Right ventricle myocardium superior (tissue), 1 donor: ENCODE measurements around the gene CMTR1. TPM values are rescaled to one million over a fixed set of nuclear protein-coding genes. Genes with fewer than 3 reads are reported as not detected.
A peak's percentile ranks its signal among the peaks of the same experiment; 100 is the strongest.
"Not testable (repeated sequence)": the region's sequence is repeated elsewhere in the genome, so short reads cannot be mapped to it uniquely, and the experiment has no call there.

ENCODE experiments used
- ATAC-seq: fragments of 200-7000 bp; cut with Tn5 transposase; one replicate; pipeline ENCODE4 v1.9.1; 2020; ENCODE audit warnings: mild to moderate bottlenecking; ENCODE audit not compliant: poor library complexity
- DNase-seq: peaks from one replicate; pipeline ENCODE4 v3.0.0-alpha.2; 2020
- intact Hi-C: fragments of 100-400 bp; cut with DNase I; formaldehyde crosslinking; loops from one replicate; pipeline ENCODE4 v1.11.2; 2022
- total RNA-seq: library from RNA; stranded (reverse); fragmentation: NEBNext Ultra II Directional; extraction: Animal tissue kit (Norgen Biotek cat#: 25700); gene quantifications from one replicate; pipeline ENCODE4 v1.2.1, GENCODE V29; 2021
- donor health status: DM: no; HTN: yes; CAD: no; lungs with severe emphysema.

Gene CMTR1
- total RNA-seq, 1 donor from 2014 or later = 29.0 TPM

- intact Hi-C loops = no loop called here
- DNase-seq = no peak
These were observed 6.0 kb upstream of the CMTR1 start for GRCh38 chr6:37426945-37427510.

DNA sequence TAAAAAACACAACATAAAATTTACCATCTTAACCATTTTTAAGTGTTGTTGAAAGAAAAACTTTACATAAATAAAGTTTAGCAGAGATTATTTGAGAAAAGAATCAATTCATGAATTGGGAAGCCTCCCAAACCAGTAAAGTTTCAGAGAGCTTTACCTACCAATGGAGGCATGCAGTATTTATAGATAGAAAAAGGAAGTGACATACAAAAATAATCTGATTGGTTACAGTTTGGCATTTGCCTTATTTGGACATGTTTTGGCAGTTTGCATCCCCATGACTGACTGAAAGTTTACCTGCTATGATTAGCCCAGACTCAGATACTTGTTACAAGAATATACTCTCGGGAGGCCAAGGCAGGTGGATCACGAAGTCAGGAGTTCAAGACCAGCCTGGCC is 3.7 kb upstream of the CMTR1 start:
- intact Hi-C loops = no loop called here
- ATAC-seq (no peak), DNase-seq (no peak)

More at GRCh38 chr6:37426945-37427510, 6.0 kb upstream of the CMTR1 start:
- no peak for ATAC-seq

DNA sequence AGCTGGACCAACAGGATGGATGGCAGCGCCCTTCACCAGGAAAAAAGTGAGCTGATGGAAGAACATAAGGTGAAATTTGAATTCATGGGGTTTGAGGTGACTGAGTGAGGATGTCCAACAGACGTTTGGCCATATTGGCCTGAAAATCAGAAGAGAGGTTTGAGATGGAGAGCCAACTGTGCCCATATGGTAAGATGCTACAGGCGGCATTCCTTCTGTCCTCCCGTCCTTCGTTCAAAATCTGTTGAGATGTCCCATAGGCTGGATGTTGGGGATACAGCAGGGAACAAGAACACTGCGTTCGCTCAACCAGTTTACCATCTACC is 468 bp upstream of the CMTR1 start:
- ATAC-seq (peak; percentile 3), DNase-seq (no peak)
- intact Hi-C loops = no loop called here

DNA sequence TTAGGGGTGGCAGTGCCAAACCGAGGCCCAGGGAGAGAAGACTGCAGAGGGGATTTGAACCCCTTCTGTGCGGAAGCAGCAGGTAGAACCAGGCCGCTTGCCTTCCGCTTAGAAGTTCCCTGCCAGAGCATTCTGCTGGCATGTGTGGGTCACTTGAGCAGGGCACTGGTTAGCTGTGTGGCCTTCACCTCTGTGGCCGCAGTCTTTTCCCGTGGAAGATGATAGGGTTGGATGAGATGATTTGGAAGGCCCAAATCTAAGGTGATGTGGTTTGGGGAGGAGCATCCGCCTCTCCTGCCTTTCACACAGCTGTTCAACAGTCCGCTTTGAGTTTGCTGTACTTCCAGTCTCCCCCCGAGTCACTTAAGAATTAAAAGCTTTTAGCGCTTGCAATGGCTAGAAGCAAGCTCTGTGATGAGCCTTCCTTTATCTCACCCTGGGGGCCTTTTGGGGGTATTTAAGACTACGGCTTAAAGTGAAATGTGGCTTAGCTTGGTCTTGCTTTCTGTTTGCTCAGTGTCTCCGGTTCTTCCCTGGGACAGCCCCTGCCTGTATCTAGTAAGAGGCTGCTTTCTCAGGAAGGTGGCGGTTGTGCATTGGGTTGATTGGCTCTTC is 743 bp downstream of the CMTR1 start:
- DNase-seq (no peak), ATAC-seq (peak; percentile 40)
- intact Hi-C loops = no loop called here

GRCh38 chr6:37435373-37435772 is 2.4 kb downstream of the CMTR1 start:
- intact Hi-C loops = no loop called here
- ATAC-seq = no peak
- no peak for DNase-seq

GRCh38 chr6:37435816-37436215 is 2.8 kb downstream of the CMTR1 start:
- ATAC-seq = no peak
- no peak for DNase-seq
- intact Hi-C loops = no loop called here

DNA sequence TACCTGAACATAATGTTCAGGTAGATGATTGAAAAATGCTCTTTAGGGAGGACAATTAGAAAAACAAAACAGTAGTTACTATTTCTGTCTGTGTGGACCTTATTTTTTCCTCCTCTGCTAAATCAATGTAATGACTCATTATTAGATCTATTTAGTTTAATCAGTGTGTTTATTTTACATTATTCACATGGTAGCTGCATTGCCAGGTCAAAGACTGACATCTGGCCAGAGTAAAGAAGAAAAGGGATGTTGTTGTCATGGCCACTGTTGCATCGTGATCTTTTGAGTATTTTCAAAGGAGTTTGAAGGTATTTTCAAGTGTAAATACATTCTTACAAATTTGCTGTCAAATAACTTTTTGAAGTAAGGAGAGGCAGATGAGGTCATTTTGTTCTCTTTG is 5.9 kb downstream of the CMTR1 start:
- intact Hi-C loops = no loop called here
- ATAC-seq (no peak), DNase-seq (no peak)

GRCh38 chr6:37441651-37442050 is 8.6 kb downstream of the CMTR1 start:
- DNase-seq (no peak), ATAC-seq (no peak)
- intact Hi-C loops = no loop called here

DNA sequence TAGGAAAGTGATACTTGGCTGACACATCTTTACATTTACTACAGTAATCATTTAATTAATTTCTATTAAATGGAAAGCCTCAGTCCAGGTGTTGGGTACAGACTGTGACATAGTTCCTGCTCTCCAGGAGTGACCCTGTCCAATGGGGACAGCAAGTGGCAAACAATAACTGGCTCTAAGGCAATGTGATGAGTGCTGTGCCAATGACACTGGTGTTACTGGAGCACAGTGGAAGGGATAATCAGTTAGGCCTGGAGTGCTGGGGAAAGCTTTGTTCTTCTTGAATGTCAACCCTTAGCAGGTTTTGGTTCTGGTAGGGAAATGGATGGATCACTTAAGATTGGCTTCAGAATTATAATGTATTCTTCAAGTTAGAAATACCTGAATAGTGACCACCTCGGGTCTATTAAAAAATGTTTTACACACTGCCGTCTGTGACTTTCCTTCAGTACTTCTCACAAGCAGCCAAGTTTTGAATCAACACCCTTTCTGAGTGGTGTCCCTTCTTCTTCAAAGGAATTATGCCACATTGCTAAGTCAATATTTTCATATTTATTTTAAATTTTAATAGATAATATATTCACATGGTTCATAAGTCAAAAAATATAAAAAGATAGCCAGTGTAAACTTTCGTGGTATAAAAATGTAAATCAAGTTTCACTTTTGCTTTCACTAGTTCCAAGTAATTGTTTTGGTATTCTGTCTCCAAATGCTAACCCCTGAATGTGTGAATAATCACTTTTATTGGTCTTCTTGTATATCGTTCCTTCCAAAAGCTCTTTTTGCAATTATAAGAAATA is 9.6 kb downstream of the CMTR1 start:
- intact Hi-C loops = no loop called here
- ATAC-seq = peak; percentile 92
- DNase-seq = no peak

- DNase-seq = not testable (repeated sequence)
These were observed 10.2 kb downstream of the CMTR1 start for GRCh38 chr6:37443216-37443542.

GRCh38 chr6:37449984-37450383 is 17.0 kb downstream of the CMTR1 start:
- no peak for ATAC-seq
- intact Hi-C loops = no loop called here
- DNase-seq = no peak

More at GRCh38 chr6:37443216-37443542, 10.2 kb downstream of the CMTR1 start:
- ATAC-seq, intact Hi-C loops: not testable (repeated sequence)

DNA sequence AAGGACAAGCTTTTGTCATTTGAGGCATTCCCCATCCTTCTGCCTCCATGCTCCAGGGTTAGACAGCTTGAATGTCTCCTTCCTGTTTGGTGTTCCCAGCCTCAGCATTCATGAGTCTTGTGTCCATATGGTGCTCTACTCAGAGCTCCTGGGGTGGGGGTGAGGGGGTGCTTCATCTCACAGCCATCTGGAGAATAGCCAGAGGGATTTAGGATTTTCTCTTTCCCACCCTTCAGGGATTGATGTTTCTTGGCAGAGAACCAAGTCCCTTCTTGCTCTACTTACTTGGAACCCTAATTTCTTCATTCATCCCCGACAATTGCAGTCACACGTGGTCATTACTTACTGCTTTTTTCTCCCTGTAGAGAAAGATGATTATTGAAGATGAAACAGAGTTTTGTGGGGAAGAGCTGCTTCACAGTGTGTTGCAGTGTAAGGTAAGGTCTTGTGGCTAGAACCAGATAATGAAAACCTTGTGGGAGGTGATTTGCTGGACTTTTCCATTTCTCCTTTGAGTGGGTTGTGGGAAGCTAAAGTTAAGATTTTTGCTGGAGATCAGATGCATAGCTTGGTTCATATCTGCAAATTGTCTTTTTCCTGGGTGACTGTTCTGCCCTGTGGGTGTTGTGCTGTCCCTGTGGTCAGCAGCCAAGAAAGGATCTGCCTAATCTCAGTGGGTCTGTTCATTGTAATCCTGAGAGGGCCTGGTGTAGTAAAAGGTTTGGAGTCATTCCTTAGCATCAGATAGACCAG is 18.6 kb downstream of the CMTR1 start:
- DNase-seq = no peak
- intact Hi-C loops = no loop called here
- no peak for ATAC-seq

GRCh38 chr6:37452522-37452921 is 19.5 kb downstream of the CMTR1 start:
- ATAC-seq (no peak), DNase-seq (no peak)
- intact Hi-C loops = no loop called here

- intact Hi-C loops = no loop called here
- no peak for ATAC-seq
- no peak for DNase-seq
These were observed 21.6 kb downstream of the CMTR1 start for GRCh38 chr6:37454420-37455140.

DNA sequence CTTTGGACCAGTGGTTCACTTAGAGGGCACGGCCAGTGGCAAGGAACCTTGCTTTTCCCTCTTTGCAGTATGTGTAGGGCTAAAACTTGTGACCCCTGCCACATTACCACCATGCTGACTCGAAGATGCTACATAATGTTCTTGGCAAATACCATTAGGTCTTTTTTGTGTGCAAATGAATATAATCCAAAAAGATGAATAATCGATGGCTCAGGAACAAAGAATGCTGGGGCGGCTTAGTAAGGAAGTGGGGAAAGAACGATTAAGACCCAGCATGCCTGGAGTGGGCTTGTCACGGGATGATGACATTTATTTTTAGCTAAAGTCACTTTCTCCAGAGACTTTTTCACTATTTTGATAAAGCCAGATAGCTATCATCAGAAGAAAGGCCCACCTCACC is 23.1 kb downstream of the CMTR1 start:
- intact Hi-C loops = no loop called here
- no peak for ATAC-seq
- no peak for DNase-seq

GRCh38 chr6:37456816-37457560 is 24.0 kb downstream of the CMTR1 start:
- DNase-seq = peak; percentile 54
- peak; percentile 60 for ATAC-seq
- intact Hi-C loops = no loop called here

GRCh38 chr6:37459981-37460800 is 27.2 kb downstream of the CMTR1 start:
- ATAC-seq (no peak), DNase-seq (no peak)
- intact Hi-C loops = no loop called here

- no peak for ATAC-seq
- DNase-seq = no peak
- intact Hi-C loops = no loop called here
These were observed 27.8 kb downstream of the CMTR1 start for GRCh38 chr6:37460805-37461204.
